GM12874 (cell line): ENCODE data around the gene TMEM161A.

Source experiments
- TF ChIP-seq, protein P1 (sequence below): IDR thresholded peaks from 2 replicates; pipeline ENCODE4 v1.5.1; 2011; ENCODE audit warnings: low read depth, mild to moderate bottlenecking, control low read depth, low read length, moderate library complexity; ENCODE audit not compliant: insufficient read depth

TMEM161A gene

DNA sequence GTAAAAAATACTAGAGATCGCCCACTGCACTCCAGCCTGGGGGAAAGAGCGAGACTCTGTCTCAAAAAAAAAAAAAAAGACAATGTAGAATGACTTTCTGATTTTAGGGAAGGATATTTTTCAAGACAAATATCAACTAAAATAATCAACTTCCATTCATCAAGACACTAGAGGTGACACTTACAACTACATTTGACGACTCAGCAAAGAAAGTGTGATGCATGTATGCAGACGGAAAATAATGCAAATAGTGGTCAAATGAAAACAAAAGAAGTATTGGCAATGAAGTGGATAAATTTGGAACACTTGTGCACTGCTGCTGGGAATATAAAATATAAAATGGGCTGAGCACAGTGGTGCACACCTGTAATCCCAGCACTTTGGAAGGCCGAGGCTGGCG is 12.2 kb downstream of the TMEM161A start:
- TF ChIP-seq, protein P1, sequence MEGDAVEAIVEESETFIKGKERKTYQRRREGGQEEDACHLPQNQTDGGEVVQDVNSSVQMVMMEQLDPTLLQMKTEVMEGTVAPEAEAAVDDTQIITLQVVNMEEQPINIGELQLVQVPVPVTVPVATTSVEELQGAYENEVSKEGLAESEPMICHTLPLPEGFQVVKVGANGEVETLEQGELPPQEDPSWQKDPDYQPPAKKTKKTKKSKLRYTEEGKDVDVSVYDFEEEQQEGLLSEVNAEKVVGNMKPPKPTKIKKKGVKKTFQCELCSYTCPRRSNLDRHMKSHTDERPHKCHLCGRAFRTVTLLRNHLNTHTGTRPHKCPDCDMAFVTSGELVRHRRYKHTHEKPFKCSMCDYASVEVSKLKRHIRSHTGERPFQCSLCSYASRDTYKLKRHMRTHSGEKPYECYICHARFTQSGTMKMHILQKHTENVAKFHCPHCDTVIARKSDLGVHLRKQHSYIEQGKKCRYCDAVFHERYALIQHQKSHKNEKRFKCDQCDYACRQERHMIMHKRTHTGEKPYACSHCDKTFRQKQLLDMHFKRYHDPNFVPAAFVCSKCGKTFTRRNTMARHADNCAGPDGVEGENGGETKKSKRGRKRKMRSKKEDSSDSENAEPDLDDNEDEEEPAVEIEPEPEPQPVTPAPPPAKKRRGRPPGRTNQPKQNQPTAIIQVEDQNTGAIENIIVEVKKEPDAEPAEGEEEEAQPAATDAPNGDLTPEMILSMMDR = no peak

DNA sequence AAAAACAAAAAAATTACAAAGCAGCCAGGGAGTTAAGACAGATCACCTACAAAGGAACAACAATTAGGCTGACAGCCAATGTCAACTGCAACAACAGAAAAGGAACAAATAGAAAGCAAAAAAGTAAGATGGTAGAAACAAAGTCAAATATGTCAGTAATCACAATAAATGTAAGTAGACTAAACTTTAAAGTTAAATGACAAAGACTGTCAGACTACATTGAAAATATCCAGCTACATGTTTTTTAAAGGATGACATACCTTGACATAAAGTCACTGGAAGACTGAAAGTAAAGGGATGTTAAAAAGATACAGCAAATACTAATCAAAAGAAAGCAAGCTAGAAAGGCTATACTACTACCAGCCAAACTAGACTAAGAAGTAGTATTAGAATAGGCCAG is 14.9 kb downstream of the TMEM161A start:
- TF ChIP-seq, protein P1 = no peak

GRCh38 chr19:19122902-19123301 is 15.4 kb downstream of the TMEM161A start:
- TF ChIP-seq, protein P1 = no peak

- TF ChIP-seq, protein P1 = no peak
These were observed 16.9 kb downstream of the TMEM161A start for GRCh38 chr19:19121371-19121770.

DNA sequence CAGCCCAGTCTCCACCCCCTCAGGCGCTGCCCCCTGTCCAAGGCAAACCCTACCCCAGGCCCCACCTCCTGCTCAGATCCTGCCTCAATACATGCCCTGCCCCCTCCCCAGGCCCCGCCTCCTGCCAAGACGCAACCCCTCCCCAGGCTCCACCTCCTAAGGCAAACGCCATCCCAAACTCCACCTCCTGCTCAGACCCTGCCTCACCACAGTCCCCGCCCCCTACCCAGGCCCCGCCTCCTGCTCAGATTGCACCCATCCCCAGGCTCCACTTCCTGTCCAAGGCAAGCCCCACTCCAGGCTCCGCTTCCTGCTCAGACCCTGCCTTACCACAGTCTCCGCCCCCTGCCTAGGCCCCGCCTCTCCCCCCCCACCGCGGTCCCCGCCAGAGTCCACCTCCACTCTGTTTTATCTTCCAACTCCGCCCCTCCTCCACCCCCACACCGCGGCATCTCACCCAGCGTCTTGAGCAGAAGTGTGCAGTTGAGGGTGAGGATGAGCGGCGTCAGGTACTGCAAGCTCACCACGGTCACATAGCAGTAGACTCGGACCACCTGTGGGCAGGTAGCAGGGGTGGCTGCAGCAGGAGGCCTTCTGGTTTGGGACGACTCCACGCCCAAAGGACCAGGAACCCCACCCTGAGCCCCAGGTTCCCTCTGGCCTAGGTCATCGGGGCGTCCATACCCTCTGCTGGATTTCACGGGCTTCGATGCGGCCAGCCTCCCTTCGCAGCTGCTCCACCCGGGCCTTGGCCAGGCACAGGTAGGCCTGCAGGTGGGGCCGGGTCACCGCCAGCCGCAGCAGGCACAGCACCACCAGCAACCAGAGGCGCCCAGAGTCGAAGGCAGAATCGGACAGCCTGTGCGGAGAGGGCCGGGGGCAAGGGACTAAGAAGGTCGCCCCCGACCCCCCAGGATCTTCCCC is 17.7 kb downstream of the TMEM161A start:
- TF ChIP-seq, protein P1 = no peak

DNA sequence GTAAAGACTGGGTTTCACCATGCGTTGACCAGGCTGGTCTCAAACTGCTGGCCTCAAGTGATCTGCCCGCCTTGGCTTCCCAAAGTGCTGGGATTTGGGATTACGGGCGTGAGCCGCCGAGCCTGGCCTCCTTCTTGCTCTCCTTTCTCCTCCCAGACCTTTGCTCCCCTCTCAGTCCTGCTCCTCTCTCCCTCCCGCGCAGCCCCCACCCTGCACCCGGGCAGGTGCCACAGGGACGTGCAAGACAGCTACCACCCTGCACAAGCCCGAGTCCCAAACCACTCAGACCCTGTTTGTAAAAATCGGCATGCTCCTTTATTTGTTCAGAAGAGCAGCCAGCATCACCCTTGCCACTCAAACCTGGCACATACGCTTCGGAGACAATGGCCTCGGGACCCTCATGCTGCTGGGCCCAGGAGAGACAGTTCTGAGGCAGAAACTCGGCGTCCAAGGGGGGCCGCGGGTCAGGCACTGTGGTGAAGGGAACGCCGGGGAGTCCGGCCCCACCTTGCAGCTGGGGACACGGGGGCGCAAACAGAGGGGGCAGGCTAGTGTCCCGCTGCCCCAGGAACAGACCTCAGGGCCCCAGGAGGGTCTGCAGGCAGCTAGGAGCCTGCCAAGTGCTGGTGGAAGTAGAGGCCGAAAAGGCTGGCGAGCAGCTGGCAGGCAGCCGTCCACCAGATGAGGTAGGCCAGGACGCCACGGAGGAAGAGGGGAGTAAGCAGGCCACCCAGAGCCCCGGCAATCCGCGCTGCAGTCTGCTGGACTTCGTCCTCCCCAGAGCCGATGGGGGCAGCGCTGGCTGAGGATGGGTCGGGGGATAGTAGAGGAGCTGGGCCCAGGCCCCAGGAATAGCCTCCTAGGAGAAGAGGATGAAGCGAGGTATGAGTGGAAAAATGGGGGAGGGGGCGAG is 18.7 kb downstream of the TMEM161A start:
- TF ChIP-seq, protein P1 = no peak

GRCh38 chr19:19115954-19116353 is 22.3 kb downstream of the TMEM161A start:
- TF ChIP-seq, protein P1 = peak; percentile 78
